ENCODE data around the gene MICAL2. TPM values are rescaled to one million over a fixed set of nuclear protein-coding genes. Genes with fewer than 3 reads are reported as not detected.

MICAL2 gene
- total RNA-seq, 1 experiment from 2014 or later: 59.8 TPM

- H3K9me3 ChIP-seq (replicated peaks): no peaks in the 10 kb centered on the region
- no peaks in the 10 kb centered on the region for H3K27me3 ChIP-seq (replicated peaks)
- H3K4me3 ChIP-seq: peak overlapping the region; percentile 39
- peaks cover 66% of the 10 kb centered on the region for H3K4me1 ChIP-seq (replicated peaks)
- H3K36me3 ChIP-seq: peaks cover 12% of the 10 kb centered on the region
- peak; percentile 89 to 97 for DNase-seq (ENCODE audit: low read depth in 1 of 2, low spot score in 2 of 2)
- H3K27ac ChIP-seq: peak overlapping the region; percentile 100
Measured at GRCh38 chr11:12086271-12087074, 23.9 kb upstream of the MICAL2 start.

- H3K27ac ChIP-seq: peak overlapping the region; percentile 100
- peaks cover 12% of the 10 kb centered on the region for H3K36me3 ChIP-seq
- DNase-seq (ENCODE audit: low read depth in 1 of 2, low spot score in 2 of 2): peak; percentile 79 to 82
- H3K27me3 ChIP-seq (replicated peaks): no peaks in the 10 kb centered on the region
- H3K9me3 ChIP-seq (replicated peaks): no peaks in the 10 kb centered on the region
- peak overlapping the region; percentile 39 for H3K4me3 ChIP-seq
- peaks cover 66% of the 10 kb centered on the region for H3K4me1 ChIP-seq (replicated peaks)
Measured at GRCh38 chr11:12087075-12088004, 23.1 kb upstream of the MICAL2 start.

GRCh38 chr11:12088047-12088481 lies 22.3 kb upstream of the MICAL2 start:
- H3K9me3 ChIP-seq (replicated peaks): no peaks in the 10 kb centered on the region
- DNase-seq (ENCODE audit: low read depth in 1 of 2, low spot score in 2 of 2): peak; percentile 67 to 84
- H3K36me3 ChIP-seq: peaks cover 12% of the 10 kb centered on the region
- H3K27ac ChIP-seq: peak overlapping the region; percentile 100
- H3K4me1 ChIP-seq (replicated peaks): peaks cover 66% of the 10 kb centered on the region
- H3K27me3 ChIP-seq (replicated peaks): no peaks in the 10 kb centered on the region
- peak overlapping the region; percentile 39 for H3K4me3 ChIP-seq

DNA sequence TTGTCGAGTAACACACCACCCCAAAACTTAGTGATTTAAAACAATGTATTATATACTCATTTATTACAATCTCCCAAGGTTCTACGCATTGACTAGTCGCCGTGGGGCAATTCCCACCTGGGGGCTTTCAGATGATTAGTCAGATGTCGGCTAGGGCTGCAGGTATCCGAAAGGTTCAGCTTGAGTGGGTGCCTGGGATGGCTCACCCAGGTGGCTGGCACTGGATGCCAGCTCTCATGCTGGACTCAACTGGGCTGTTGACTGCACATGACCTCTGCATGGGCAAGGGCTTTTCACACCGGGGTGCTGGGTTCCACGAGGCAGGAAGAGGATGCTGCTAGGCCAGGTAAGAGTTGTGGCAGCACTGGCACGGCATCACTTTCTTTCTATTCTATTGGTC lies 21.9 kb upstream of the MICAL2 start:
- Histone ChIP-seq H3K4me1 (replicated peaks) (peaks cover 64% of the 10 kb centered on the region), H3K36me3 (peaks cover 12% of the 10 kb centered on the region), H3K27ac (peak overlapping the region; percentile 100), H3K4me3 (peak overlapping the region; percentile 39; the same call in 1 of the 2 replicates), H3K27me3 (replicated peaks) (no peaks in the 10 kb centered on the region), H3K9me3 (replicated peaks) (no peaks in the 10 kb centered on the region)
- DNase-seq (ENCODE audit: low read depth in 1 of 2, low spot score in 2 of 2): no peak

GRCh38 chr11:12089041-12089440 lies 21.3 kb upstream of the MICAL2 start:
- Histone ChIP-seq H3K36me3 (peaks cover 12% of the 10 kb centered on the region), H3K4me3 (no peak overlapping the region), H3K4me1 (replicated peaks) (peaks cover 59% of the 10 kb centered on the region), H3K27me3 (replicated peaks) (no peaks in the 10 kb centered on the region), H3K9me3 (replicated peaks) (no peaks in the 10 kb centered on the region), H3K27ac (no peak overlapping the region)
- DNase-seq (ENCODE audit: low read depth in 1 of 2, low spot score in 2 of 2): no peak

DNA sequence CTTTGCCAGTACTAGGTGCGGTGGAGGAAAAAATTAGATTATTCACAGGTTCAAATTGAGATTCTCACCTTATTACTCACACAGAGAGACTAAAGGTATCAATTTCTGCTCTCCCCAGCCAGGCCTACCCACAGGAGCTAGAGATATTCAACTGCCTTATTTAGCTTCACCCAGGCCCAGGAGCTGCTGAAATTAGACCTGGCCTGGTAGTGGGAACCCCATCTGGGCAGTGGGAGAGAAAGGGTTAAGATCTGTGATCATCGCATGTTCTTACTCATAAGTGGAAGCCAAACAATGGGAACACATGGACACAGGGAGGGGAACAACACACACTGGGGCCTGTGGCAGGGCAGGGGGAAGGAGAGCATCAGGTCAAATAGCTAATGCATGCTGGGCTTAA lies 20.9 kb upstream of the MICAL2 start:
- no peaks in the 10 kb centered on the region for H3K9me3 ChIP-seq (replicated peaks)
- H3K4me3 ChIP-seq: no peak overlapping the region
- 0 out of 2 replicates have a peak overlapping the region, but pooled peaks have one; percentile 38 for H3K27ac ChIP-seq
- DNase-seq (ENCODE audit: low read depth in 1 of 2, low spot score in 2 of 2): no peak
- no peaks in the 10 kb centered on the region for H3K27me3 ChIP-seq (replicated peaks)
- peaks cover 12% of the 10 kb centered on the region for H3K36me3 ChIP-seq
- H3K4me1 ChIP-seq (replicated peaks): peaks cover 57% of the 10 kb centered on the region

- Histone ChIP-seq H3K9me3 (replicated peaks) (no peaks in the 10 kb centered on the region), H3K4me1 (replicated peaks) (peaks cover 53% of the 10 kb centered on the region), H3K27me3 (replicated peaks) (no peaks in the 10 kb centered on the region), H3K4me3 (no peak overlapping the region), H3K36me3 (peaks cover 12% of the 10 kb centered on the region), H3K27ac (peak overlapping the region; percentile 38; the same call in 1 of the 2 replicates)
- DNase-seq (ENCODE audit: low read depth in 1 of 2, low spot score in 2 of 2): no peak
Measured at GRCh38 chr11:12090061-12090591, 20.3 kb upstream of the MICAL2 start.

- Histone ChIP-seq H3K9me3 (replicated peaks) (no peaks in the 10 kb centered on the region), H3K27ac (no peak overlapping the region), H3K4me3 (no peak overlapping the region), H3K36me3 (peaks cover 12% of the 10 kb centered on the region), H3K4me1 (replicated peaks) (peaks cover 46% of the 10 kb centered on the region), H3K27me3 (replicated peaks) (no peaks in the 10 kb centered on the region)
- no peak for DNase-seq (ENCODE audit: low read depth in 1 of 2, low spot score in 2 of 2)
Measured at GRCh38 chr11:12090761-12091258, 19.6 kb upstream of the MICAL2 start.

DNA sequence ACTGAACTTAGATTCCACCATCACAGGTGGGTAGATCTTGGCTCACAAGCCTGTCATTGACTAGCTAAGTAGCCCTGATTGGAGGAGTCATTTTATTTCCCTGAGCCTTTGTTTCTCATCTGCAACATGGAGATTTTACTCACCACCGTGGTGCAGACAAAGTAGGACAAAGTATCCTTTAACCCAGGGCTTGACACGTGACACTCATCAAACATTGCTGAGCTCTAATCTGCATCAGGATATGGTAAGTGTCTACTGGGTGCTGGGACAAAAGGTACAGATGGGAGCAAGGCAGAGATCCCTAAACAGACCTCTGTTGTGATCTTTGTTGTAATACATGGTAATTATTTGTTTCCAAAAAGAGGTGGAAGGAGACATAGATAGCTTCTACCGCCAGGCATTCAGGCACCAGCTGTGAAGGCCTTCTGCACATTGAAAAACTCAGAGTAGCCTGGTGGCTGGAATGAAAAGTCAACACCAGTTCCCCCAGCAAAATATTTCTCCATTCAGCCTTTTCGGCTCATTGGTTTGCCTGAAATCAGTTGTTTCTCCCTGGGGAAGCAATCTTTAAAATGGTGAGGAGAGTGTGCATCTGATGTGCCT lies 18.3 kb upstream of the MICAL2 start:
- peaks cover 34% of the 10 kb centered on the region for H3K4me1 ChIP-seq (replicated peaks)
- no peaks in the 10 kb centered on the region for H3K27me3 ChIP-seq (replicated peaks)
- DNase-seq (ENCODE audit: low read depth in 1 of 2, low spot score in 2 of 2): no peak
- no peak overlapping the region for H3K27ac ChIP-seq
- H3K36me3 ChIP-seq: peaks cover 12% of the 10 kb centered on the region
- no peak overlapping the region for H3K4me3 ChIP-seq
- no peaks in the 10 kb centered on the region for H3K9me3 ChIP-seq (replicated peaks)

- no peak overlapping the region for H3K27ac ChIP-seq
- no peak for DNase-seq (ENCODE audit: low read depth in 1 of 2, low spot score in 2 of 2)
- H3K36me3 ChIP-seq: peaks cover 12% of the 10 kb centered on the region
- no peaks in the 10 kb centered on the region for H3K27me3 ChIP-seq (replicated peaks)
- no peak overlapping the region for H3K4me3 ChIP-seq
- no peaks in the 10 kb centered on the region for H3K9me3 ChIP-seq (replicated peaks)
- peaks cover 27% of the 10 kb centered on the region for H3K4me1 ChIP-seq (replicated peaks)
Measured at GRCh38 chr11:12092714-12093113, 17.7 kb upstream of the MICAL2 start.

DNA sequence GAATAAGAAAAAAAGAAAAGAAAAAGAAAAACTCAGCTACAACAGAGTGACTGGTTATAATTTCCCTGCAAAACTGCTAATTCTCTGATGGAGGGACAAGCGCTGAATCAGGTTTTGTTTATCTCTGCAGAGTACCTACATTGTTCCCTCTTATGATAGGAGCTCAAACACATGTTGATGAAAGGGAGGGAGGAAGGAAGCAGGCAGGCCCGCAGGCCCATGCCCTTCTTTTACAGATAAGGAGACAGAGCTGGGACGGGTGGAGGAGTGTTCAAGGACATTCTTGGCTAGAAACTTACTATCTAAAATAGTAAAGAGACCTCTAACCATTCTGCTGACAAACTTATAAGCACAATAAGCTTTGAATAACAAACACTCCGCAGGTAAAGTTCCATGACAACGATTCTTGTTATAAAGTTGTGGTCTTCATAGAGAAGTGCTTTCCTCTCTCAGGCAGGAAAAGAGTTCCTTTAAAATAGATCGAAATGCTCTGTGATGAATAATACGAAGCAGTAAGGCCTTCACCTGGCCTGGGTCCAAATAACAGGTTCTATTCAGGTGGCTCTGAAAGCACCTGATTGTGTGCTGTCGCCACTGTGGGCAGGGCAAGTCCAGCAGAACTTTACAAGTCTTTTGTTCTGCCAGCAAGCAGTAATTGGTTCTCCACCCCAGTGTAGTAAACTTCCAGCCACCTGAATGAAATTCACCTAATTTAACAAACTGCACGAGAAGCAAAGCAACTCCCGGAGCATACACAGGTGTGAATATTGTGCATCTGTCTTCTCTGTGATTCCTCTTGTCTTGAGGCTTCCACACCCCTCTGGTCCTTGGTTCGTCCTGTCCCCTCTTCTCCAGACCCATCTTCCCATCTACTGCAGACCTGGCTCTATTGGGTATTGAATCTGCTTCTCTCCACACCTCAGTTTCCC lies 15.3 kb upstream of the MICAL2 start:
- Histone ChIP-seq H3K9me3 (replicated peaks) (no peaks in the 10 kb centered on the region), H3K27me3 (replicated peaks) (no peaks in the 10 kb centered on the region), H3K4me1 (replicated peaks) (peaks cover 3% of the 10 kb centered on the region), H3K4me3 (no peak overlapping the region), H3K36me3 (no peaks in the 10 kb centered on the region), H3K27ac (no peak overlapping the region)
- no peak for DNase-seq (ENCODE audit: low read depth in 1 of 2, low spot score in 2 of 2)

GRCh38 chr11:12097219-12097618 lies 13.2 kb upstream of the MICAL2 start:
- no peak for DNase-seq (ENCODE audit: low read depth in 1 of 2, low spot score in 2 of 2)
- H3K27ac ChIP-seq: no peak overlapping the region
- H3K9me3 ChIP-seq (replicated peaks): no peaks in the 10 kb centered on the region
- H3K4me1 ChIP-seq (replicated peaks): no peaks in the 10 kb centered on the region; the same call in 1 of the 2 replicates
- H3K27me3 ChIP-seq (replicated peaks): no peaks in the 10 kb centered on the region
- H3K4me3 ChIP-seq: no peak overlapping the region
- no peaks in the 10 kb centered on the region for H3K36me3 ChIP-seq
